HEK293 (cell line): ENCODE results near the gene PKN1.
A peak's percentile ranks its signal among the peaks of the same experiment; 100 is the strongest.

Experiments
- GLIS1 ChIP-seq: fragments of 450-650 bp; formaldehyde crosslinking; IDR thresholded peaks from 2 replicates; pipeline ENCODE4 v1.5.1; 2016; ENCODE audit warnings: missing biosample characterization, missing genetic modification characterization
- GLIS2 ChIP-seq: fragments of 450-650 bp; formaldehyde crosslinking; IDR thresholded peaks from 2 replicates; pipeline ENCODE4 v1.5.1; 2016; ENCODE audit warnings: missing biosample characterization, missing genetic modification characterization
- KLF1 ChIP-seq: fragments of 450-650 bp; formaldehyde crosslinking; IDR thresholded peaks from 2 replicates; pipeline ENCODE4 v1.5.1; 2016; ENCODE audit warnings: missing biosample characterization, missing genetic modification characterization
- KLF16 ChIP-seq: fragments of 450-650 bp; formaldehyde crosslinking; IDR thresholded peaks from 2 replicates; pipeline ENCODE4 v1.5.1; 2017; ENCODE audit warnings: missing biosample characterization, missing genetic modification characterization
- SCRT1 ChIP-seq: fragments of 450-650 bp; formaldehyde crosslinking; IDR thresholded peaks from 2 replicates; pipeline ENCODE4 v1.5.1; 2016; ENCODE audit warnings: missing biosample characterization, missing genetic modification characterization, borderline replicate concordance
- SP7 ChIP-seq: fragments of 450-650 bp; formaldehyde crosslinking; IDR thresholded peaks from 2 replicates; pipeline ENCODE4 v1.5.1; 2016; ENCODE audit warnings: missing biosample characterization, missing genetic modification characterization
- ZBTB17 ChIP-seq: fragments of 450-650 bp; formaldehyde crosslinking; IDR thresholded peaks from 2 replicates; pipeline ENCODE4 v1.5.1; 2016; ENCODE audit warnings: missing biosample characterization, missing genetic modification characterization
- ZBTB20 ChIP-seq: fragments of 450-650 bp; formaldehyde crosslinking; IDR thresholded peaks from 2 replicates; pipeline ENCODE4 v1.5.1; 2016; ENCODE audit warnings: missing biosample characterization, missing genetic modification characterization
- ZBTB21 ChIP-seq: fragments of 450-650 bp; formaldehyde crosslinking; IDR thresholded peaks from 2 replicates; pipeline ENCODE4 v1.5.1; 2017; ENCODE audit warnings: missing biosample characterization, missing genetic modification characterization
- ZBTB7A ChIP-seq: fragments of 450-650 bp; formaldehyde crosslinking; IDR thresholded peaks from 2 replicates; pipeline ENCODE4 v1.5.1; 2016; ENCODE audit warnings: low read depth, missing biosample characterization, missing genetic modification characterization
- ZBTB8A ChIP-seq: fragments of 450-650 bp; formaldehyde crosslinking; IDR thresholded peaks from 2 replicates; pipeline ENCODE4 v1.5.1; 2016; ENCODE audit warnings: missing biosample characterization, missing genetic modification characterization
- ZEB2 ChIP-seq: fragments of 450-650 bp; formaldehyde crosslinking; IDR thresholded peaks from 2 replicates; pipeline ENCODE4 v1.5.1; 2016; ENCODE audit warnings: missing biosample characterization, missing genetic modification characterization
- ZIC2 ChIP-seq: fragments of 450-650 bp; formaldehyde crosslinking; IDR thresholded peaks from 2 replicates; pipeline ENCODE4 v1.5.1; 2016; ENCODE audit warnings: missing biosample characterization, missing genetic modification characterization
- ZNF184 ChIP-seq: fragments of 450-650 bp; IDR thresholded peaks from 2 replicates; pipeline ENCODE4 v1.5.1; 2018; ENCODE audit warnings: missing biosample characterization, mild to moderate bottlenecking, missing genetic modification characterization
- ZNF324 ChIP-seq: fragments of 450-650 bp; formaldehyde crosslinking; IDR thresholded peaks from 2 replicates; pipeline ENCODE4 v1.5.1; 2016; ENCODE audit warnings: missing biosample characterization, missing genetic modification characterization
- ZNF335 ChIP-seq: fragments of 450-650 bp; formaldehyde crosslinking; conservative IDR thresholded peaks from 2 replicates; pipeline ENCODE4 v1.5.1; 2016; ENCODE audit warnings: missing biosample characterization, missing genetic modification characterization
- ZNF391 ChIP-seq: fragments of 450-650 bp; formaldehyde crosslinking; IDR thresholded peaks from 2 replicates; pipeline ENCODE4 v1.5.1; 2016; ENCODE audit warnings: low read depth, missing biosample characterization, missing genetic modification characterization, borderline replicate concordance
- ZNF600 ChIP-seq: fragments of 450-650 bp; formaldehyde crosslinking; IDR thresholded peaks from 2 replicates; pipeline ENCODE4 v1.5.1; 2016; ENCODE audit warnings: missing biosample characterization, missing genetic modification characterization
- ZNF626 ChIP-seq: fragments of 450-650 bp; sonication (Bioruptor Pico); formaldehyde crosslinking; IDR thresholded peaks from 2 replicates; pipeline ENCODE4 v1.5.1; 2018; ENCODE audit warnings: missing biosample characterization, missing genetic modification characterization, inconsistent platforms
- ZNF629 ChIP-seq: fragments of 450-650 bp; formaldehyde crosslinking; IDR thresholded peaks from 2 replicates; pipeline ENCODE4 v1.5.1; 2017; ENCODE audit warnings: missing biosample characterization, missing genetic modification characterization
- ZNF76 ChIP-seq: fragments of 450-650 bp; formaldehyde crosslinking; IDR thresholded peaks from 2 replicates; pipeline ENCODE4; 2016; ENCODE audit warnings: low read depth, missing biosample characterization, missing genetic modification characterization, borderline replicate concordance
- ZNF785 ChIP-seq: fragments of 450-650 bp; formaldehyde crosslinking; IDR thresholded peaks from 2 replicates; pipeline ENCODE4 v1.5.1; 2016; ENCODE audit warnings: missing biosample characterization, missing genetic modification characterization
- ZSCAN23 ChIP-seq: fragments of 450-650 bp; formaldehyde crosslinking; IDR thresholded peaks from 2 replicates; pipeline ENCODE4 v1.5.1; 2016; ENCODE audit warnings: missing biosample characterization, missing genetic modification characterization
- TF ChIP-seq, protein P1 (sequence below): fragments of 450-650 bp; formaldehyde crosslinking; IDR thresholded peaks from 2 replicates; pipeline ENCODE4 v1.5.1; 2016; ENCODE audit warnings: missing biosample characterization, missing genetic modification characterization
- TF ChIP-seq, protein P2 (sequence below): fragments of 450-650 bp; formaldehyde crosslinking; IDR thresholded peaks from 2 replicates; pipeline ENCODE4 v1.5.1; 2016; ENCODE audit warnings: missing biosample characterization, missing genetic modification characterization
- TF ChIP-seq, protein P3 (sequence below): fragments of 450-650 bp; formaldehyde crosslinking; IDR thresholded peaks from 2 replicates; pipeline ENCODE4 v1.5.1; 2017; ENCODE audit warnings: missing biosample characterization, missing genetic modification characterization

Gene PKN1

DNA sequence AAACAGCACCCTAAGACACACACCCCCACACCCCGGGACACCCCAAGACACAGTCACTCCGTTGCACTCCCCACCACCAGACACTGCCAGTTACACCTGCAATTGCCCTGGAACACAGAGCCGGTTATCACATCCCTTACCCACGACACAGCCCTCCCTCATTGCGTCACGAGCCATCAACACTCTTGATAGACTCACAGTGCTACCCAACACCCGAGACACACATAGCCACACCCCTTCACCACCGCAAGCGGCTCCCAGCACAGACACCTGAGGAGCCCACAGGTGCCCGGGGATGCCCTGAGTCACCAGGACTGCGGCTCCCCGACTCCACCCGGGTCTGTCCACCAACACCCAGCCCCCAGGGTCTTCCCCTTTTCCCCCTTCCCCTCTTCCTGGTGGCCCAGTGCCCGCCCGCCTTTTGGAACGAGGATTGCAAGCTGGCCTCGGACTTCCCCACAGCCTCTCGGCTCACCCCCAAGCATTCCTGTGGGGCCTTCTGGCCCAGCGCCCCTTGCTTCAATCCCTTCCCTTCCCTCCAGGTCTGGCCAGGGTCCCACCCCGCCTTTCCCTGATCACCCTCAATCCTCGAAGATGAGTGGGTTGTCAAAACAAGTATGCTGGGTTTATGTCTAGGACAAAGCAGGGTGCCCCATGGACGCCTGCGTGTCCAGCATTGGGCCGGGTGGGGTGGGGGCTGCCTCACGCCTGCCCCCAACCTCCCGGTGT is 43.7 kb downstream of the PKN1 start (continued):
- TF ChIP-seq, protein P1, sequence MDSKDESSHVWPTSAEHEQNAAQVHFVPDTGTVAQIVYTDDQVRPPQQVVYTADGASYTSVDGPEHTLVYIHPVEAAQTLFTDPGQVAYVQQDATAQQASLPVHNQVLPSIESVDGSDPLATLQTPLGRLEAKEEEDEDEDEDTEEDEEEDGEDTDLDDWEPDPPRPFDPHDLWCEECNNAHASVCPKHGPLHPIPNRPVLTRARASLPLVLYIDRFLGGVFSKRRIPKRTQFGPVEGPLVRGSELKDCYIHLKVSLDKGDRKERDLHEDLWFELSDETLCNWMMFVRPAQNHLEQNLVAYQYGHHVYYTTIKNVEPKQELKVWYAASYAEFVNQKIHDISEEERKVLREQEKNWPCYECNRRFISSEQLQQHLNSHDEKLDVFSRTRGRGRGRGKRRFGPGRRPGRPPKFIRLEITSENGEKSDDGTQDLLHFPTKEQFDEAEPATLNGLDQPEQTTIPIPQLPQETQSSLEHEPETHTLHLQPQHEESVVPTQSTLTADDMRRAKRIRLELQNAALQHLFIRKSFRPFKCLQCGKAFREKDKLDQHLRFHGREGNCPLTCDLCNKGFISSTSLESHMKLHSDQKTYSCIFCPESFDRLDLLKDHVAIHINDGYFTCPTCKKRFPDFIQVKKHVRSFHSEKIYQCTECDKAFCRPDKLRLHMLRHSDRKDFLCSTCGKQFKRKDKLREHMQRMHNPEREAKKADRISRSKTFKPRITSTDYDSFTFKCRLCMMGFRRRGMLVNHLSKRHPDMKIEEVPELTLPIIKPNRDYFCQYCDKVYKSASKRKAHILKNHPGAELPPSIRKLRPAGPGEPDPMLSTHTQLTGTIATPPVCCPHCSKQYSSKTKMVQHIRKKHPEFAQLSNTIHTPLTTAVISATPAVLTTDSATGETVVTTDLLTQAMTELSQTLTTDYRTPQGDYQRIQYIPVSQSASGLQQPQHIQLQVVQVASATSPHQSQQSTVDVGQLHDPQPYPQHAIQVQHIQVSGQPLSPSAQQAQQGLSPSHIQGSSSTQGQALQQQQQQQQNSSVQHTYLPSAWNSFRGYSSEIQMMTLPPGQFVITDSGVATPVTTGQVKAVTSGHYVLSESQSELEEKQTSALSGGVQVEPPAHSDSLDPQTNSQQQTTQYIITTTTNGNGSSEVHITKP: peak; percentile 26; the same call in 1 of the 2 replicates
- TF ChIP-seq ZBTB17 (tag by site-specific recombination) (peak; percentile 79), ZNF629 (tag by site-specific recombination) (peak; percentile 96), ZNF324 (tag by site-specific recombination) (0 out of 2 replicates have a peak, but pooled peaks have one; percentile 41), ZEB2 (tag by site-specific recombination) (peak; percentile 88), KLF16 (0 out of 2 replicates have a peak, but pooled peaks have one; percentile 50), SCRT1 (tag by site-specific recombination) (peak; percentile 54; the same call in 1 of the 2 replicates), GLIS1 (tag by site-specific recombination) (peak; percentile 76), ZBTB7A (tag by site-specific recombination) (peak; percentile 17; the same call in 1 of the 2 replicates), ZIC2 (tag by site-specific recombination) (peak; percentile 75), ZBTB8A (tag by site-specific recombination) (peak; percentile 57), ZNF626 (tag by site-specific recombination) (no peak), ZBTB20 (tag by site-specific recombination) (peak; percentile 66; the same call in 1 of the 2 replicates), KLF1 (tag by site-specific recombination) (peak; percentile 89), ZNF335 (peak; percentile 48; the same call in 1 of the 2 replicates), ZBTB21 (peak; percentile 97), ZNF391 (tag by site-specific recombination) (no peak), ZSCAN23 (tag by site-specific recombination) (no peak), GLIS2 (tag by site-specific recombination) (0 out of 2 replicates have a peak, but pooled peaks have one; percentile 8), ZNF600 (peak; percentile 65), ZNF184 (tag by site-specific recombination) (no peak), ZNF785 (0 out of 2 replicates have a peak, but pooled peaks have one; percentile 38), SP7 (tag by site-specific recombination) (peak; percentile 60; the same call in 1 of the 2 replicates), ZNF76 (tag by site-specific recombination) (peak; percentile 52; the same call in 1 of the 2 replicates)
- TF ChIP-seq, protein P2, sequence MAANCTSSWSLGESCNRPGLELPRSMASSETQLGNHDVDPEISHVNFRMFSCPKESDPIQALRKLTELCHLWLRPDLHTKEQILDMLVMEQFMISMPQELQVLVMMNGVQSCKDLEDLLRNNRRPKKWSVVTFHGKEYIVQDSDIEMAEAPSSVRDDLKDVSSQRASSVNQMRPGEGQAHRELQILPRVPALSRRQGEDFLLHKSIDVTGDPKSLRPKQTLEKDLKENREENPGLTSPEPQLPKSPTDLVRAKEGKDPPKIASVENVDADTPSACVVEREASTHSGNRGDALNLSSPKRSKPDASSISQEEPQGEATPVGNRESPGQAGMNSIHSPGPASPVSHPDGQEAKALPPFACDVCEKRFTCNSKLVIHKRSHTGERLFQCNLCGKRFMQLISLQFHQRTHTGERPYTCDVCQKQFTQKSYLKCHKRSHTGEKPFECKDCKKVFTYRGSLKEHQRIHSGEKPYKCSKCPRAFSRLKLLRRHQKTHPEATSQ (tag by site-specific recombination): no peak
- TF ChIP-seq, protein P3, sequence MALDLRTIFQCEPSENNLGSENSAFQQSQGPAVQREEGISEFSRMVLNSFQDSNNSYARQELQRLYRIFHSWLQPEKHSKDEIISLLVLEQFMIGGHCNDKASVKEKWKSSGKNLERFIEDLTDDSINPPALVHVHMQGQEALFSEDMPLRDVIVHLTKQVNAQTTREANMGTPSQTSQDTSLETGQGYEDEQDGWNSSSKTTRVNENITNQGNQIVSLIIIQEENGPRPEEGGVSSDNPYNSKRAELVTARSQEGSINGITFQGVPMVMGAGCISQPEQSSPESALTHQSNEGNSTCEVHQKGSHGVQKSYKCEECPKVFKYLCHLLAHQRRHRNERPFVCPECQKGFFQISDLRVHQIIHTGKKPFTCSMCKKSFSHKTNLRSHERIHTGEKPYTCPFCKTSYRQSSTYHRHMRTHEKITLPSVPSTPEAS (tag by site-specific recombination): no peak
